Erythroblast (primary cell): Measurements from ENCODE around the gene TCF20.

Source experiments
- GATA1 ChIP-seq: IDR thresholded peaks from 2 replicates; pipeline ENCODE4 v1.6.1; 2011; ENCODE audit warnings: low read depth, mild to moderate bottlenecking, control low read depth, low read length, moderate library complexity
- POLR2A ChIP-seq: IDR thresholded peaks from 2 replicates; pipeline ENCODE4 v1.6.1; 2011; ENCODE audit warnings: mild to moderate bottlenecking, low read length

DNA sequence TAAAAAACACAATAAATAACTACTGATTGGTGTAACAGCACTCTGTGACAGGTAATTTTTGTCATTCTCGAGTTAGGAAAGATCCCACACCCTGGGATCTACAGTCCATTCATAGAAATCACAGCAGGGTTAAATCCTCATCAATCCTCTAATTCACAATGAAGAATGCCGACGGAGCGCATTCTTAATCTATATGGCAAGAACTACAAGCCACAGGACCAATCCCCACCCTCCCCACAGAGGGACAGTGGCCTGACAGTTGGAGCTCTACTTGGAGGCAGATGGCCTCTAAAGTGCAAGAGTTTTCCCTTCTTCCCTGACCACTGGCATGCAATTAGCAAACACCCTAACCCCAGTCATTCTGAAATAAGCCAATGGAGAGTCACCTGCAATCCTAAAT lies 34.2 kb downstream of the TCF20 start:
- TF ChIP-seq POLR2A = no peak
- no peak for TF ChIP-seq GATA1
